Tibial nerve (tissue), 4 donors: ENCODE data around the gene CEP112.

Experiments
- CTCF ChIP-seq, 5 experiments: fragments of 200-600 bp in 3 of 5; fragments of 450-650 bp in 2 of 5; sonication (generic) in 3 of 5; IDR thresholded peaks; one replicate each; pipeline ENCODE4 v1.5.1; 2016 to 2019; ENCODE audit warnings: antibody characterized with exemption in 5 of 5, mild to moderate bottlenecking in 3 of 5, moderate library complexity in 2 of 5
- EP300 ChIP-seq, 2 donors: sonication (generic); formaldehyde crosslinking; IDR thresholded peaks; one replicate each; pipeline ENCODE4 v1.6.1; 2017; ENCODE audit warnings: antibody characterized with exemption in 2 of 2, mild to moderate bottlenecking in 1 of 2
- POLR2A ChIP-seq, 2 donors: fragments of 450-650 bp; IDR thresholded peaks; one replicate each; pipeline ENCODE4 v1.6.1; 2017; ENCODE audit warnings: antibody characterized with exemption in 2 of 2, mild to moderate bottlenecking in 2 of 2, moderate library complexity in 2 of 2

- no peak for TF ChIP-seq CTCF (IDR thresholded peaks at IDR 0.05)
- no peak for TF ChIP-seq POLR2A (IDR thresholded peaks at IDR 0.05)
- TF ChIP-seq EP300 (IDR thresholded peaks at IDR 0.05) = no peak
Measured at GRCh38 chr17:65755799-65756198, 436.1 kb downstream of the CEP112 start.
